ENCODE results near the gene RAPGEF5. TPM values are rescaled to one million over a fixed set of nuclear protein-coding genes. Genes with fewer than 3 reads are reported as not detected.

RAPGEF5 gene
- total RNA-seq, 4 donors from 2014 or later, result 26.5 to 76.6 (median 39.3) TPM

GRCh38 chr7:22196429-22196828, 160.5 kb downstream of the RAPGEF5 start:
- H3K4me1 ChIP-seq, result peaks cover 10 to 14% of the 10 kb centered on the region in 2 donors
- WGBS, 2 donors, result 91 to 93% methylated on average over 6 of the region's 6 CpGs
- H3K4me3 ChIP-seq (replicated peaks in 1 of 3), result no peak overlapping the region
- no peak for DNase-seq
- TF ChIP-seq POLR2A (IDR thresholded peaks at IDR 0.05) (no peak), CTCF (IDR thresholded peaks at IDR 0.05) (no peak)
- no peaks in the 10 kb centered on the region for H3K27me3 ChIP-seq
- no peak overlapping the region for H3K27ac ChIP-seq
- intact Hi-C loops (cut with DNase I), result no loop called here
- H3K36me3 ChIP-seq, result no peaks in the 10 kb centered on the region
- no peaks in the 10 kb centered on the region for H3K9me3 ChIP-seq

- intact Hi-C loops (cut with DNase I), result no loop called here
- Histone ChIP-seq H3K4me1 (peaks cover 10 to 14% of the 10 kb centered on the region in 2 donors), H3K4me3 (replicated peaks in 1 of 3) (no peak overlapping the region), H3K27ac (no peak overlapping the region), H3K9me3 (no peaks in the 10 kb centered on the region), H3K27me3 (no peaks in the 10 kb centered on the region), H3K36me3 (no peaks in the 10 kb centered on the region)
- 92% methylated on average over 9 of the region's 9 CpGs for WGBS, 2 donors
- no peak for TF ChIP-seq POLR2A (IDR thresholded peaks at IDR 0.05)
- no peak for TF ChIP-seq CTCF (IDR thresholded peaks at IDR 0.05)
- DNase-seq, result no peak
Measured at GRCh38 chr7:22195397-22196172, 161.4 kb downstream of the RAPGEF5 start.

- intact Hi-C loops (cut with DNase I), result no loop called here
Measured at GRCh38 chr7:22194658-22195273, 162.2 kb downstream of the RAPGEF5 start.

GRCh38 chr7:22193450-22193983, 163.4 kb downstream of the RAPGEF5 start:
- no peaks in the 10 kb centered on the region for H3K27me3 ChIP-seq
- no peak overlapping the region for H3K27ac ChIP-seq
- intact Hi-C loops (cut with DNase I), result no loop called here
- TF ChIP-seq POLR2A (IDR thresholded peaks at IDR 0.05) (no peak), CTCF (IDR thresholded peaks at IDR 0.05) (no peak)
- peak; percentile 54 to 56 for DNase-seq
- peaks cover 10 to 14% of the 10 kb centered on the region in 2 donors for H3K4me1 ChIP-seq
- no peaks in the 10 kb centered on the region for H3K36me3 ChIP-seq
- WGBS, 2 donors, result 25 to 26% methylated on average over 21 of the region's 21 CpGs
- H3K4me3 ChIP-seq (replicated peaks in 1 of 3), result no peak overlapping the region
- H3K9me3 ChIP-seq, result no peaks in the 10 kb centered on the region

More at GRCh38 chr7:22194658-22195273, 162.2 kb downstream of the RAPGEF5 start:
- Histone ChIP-seq H3K4me3 (replicated peaks in 1 of 3) (no peak overlapping the region), H3K36me3 (no peaks in the 10 kb centered on the region), H3K27ac (no peak overlapping the region), H3K9me3 (no peaks in the 10 kb centered on the region), H3K27me3 (no peaks in the 10 kb centered on the region), H3K4me1 (peaks cover 10 to 14% of the 10 kb centered on the region in 2 donors)
- 73 to 76% methylated on average over 10 of the region's 10 CpGs for WGBS, 2 donors
- no peak for DNase-seq
- TF ChIP-seq CTCF (IDR thresholded peaks at IDR 0.05), result no peak
- TF ChIP-seq POLR2A (IDR thresholded peaks at IDR 0.05), result no peak

GRCh38 chr7:22192801-22193200, 164.2 kb downstream of the RAPGEF5 start:
- Histone ChIP-seq H3K36me3 (no peaks in the 10 kb centered on the region), H3K4me3 (replicated peaks in 1 of 3) (no peak overlapping the region), H3K27ac (no peak overlapping the region), H3K27me3 (no peaks in the 10 kb centered on the region), H3K4me1 (peaks cover 10 to 14% of the 10 kb centered on the region in 2 donors), H3K9me3 (no peaks in the 10 kb centered on the region)
- WGBS, 2 donors, result 16 to 24% methylated on average over 3 of the region's 3 CpGs
- no peak for DNase-seq
- intact Hi-C loops (cut with DNase I), result no loop called here
- TF ChIP-seq POLR2A (IDR thresholded peaks at IDR 0.05), result no peak
- no peak for TF ChIP-seq CTCF (IDR thresholded peaks at IDR 0.05)

Data from thyroid gland (tissue), 4 donors.